ENCODE data around the gene C1QTNF2. TPM values are rescaled to one million over a fixed set of nuclear protein-coding genes. Genes with fewer than 3 reads are reported as not detected.

Gene C1QTNF2
- total and polyA plus RNA-seq, 10 of the 15 experiments (the other 5 are each of a cell fraction or from before 2014, with no cell fraction given), result not detected

DNA sequence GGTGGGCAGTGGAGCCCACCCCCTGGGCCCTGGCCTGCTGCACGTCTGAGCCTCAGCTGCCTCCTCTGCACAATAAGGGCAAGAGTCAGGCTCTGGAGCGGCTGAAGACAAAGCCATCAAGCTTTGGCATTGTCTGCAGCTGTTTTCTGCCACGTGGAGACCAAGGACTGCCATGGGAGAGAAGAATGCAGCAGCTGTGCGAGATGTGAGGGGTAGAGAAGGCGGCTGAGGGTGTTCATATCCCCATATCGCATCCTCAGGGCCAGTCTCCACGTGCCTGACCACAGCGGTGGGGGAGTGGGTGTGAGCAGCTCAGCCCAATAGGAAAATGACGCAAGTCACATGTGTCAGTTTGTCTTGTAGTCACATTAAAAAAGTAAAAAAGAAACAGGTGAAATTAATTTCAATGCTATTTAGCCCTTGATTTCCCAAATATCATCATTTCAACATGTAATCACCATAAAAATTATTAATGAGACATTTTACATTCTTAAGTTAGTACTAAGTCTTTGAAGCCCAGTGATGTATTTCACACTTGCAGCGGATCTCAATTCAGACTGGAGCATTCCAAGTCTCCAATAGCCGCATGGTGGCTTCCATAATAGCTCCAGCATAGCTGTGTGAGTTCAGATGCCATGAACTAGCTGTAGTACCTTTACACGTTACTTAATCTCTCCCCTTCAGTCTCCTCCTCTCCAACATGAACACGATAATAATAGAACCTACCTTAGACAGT is 6.6 kb downstream of the C1QTNF2 start:
- CTCF ChIA-PET, result interaction anchor here (1.0 to 2.1 kb wide), 3 partner anchors 19 to 342 kb away, joined by 3 to 7 read pairs (median 4); no protein-coding TSS in a partner anchor

GRCh38 chr5:160363211-160363610 is 7.2 kb downstream of the C1QTNF2 start:
- Histone ChIP-seq H3K27me3 (replicated peaks in 1 of 2; ENCODE audit: control insufficient read depth in 2 of 2, insufficient read depth in 2 of 2, low read length in 1 of 2) (peaks cover 0 to 3% of the 10 kb centered on the region in 2 experiments; a peak in 1 of 4 replicates), H3K4me1 (ENCODE audit: control insufficient read depth, insufficient read depth, low read length) (no peaks in the 10 kb centered on the region), H3K79me2 (ENCODE audit: control insufficient read depth, insufficient read depth, low read length) (no peaks in the 10 kb centered on the region), H3K4me3 (no peak overlapping the region), H4K20me1 (ENCODE audit: control insufficient read depth, insufficient read depth) (no peaks in the 10 kb centered on the region), H3K36me3 (ENCODE audit: control insufficient read depth in 2 of 2, insufficient read depth in 2 of 2, low read length in 1 of 2) (no peaks in the 10 kb centered on the region), H3K9me3 (replicated peaks; ENCODE audit: control insufficient read depth, insufficient read depth, low read length) (no peaks in the 10 kb centered on the region), H3K27ac (ENCODE audit: control insufficient read depth, insufficient read depth) (no peak overlapping the region), H2AFZ (ENCODE audit: control insufficient read depth, low read depth, low read length) (no peak overlapping the region), H3K9ac (ENCODE audit: control insufficient read depth, insufficient read depth, low read length) (no peak overlapping the region), H3K4me2 (ENCODE audit: control insufficient read depth, insufficient read depth) (no peak overlapping the region)
- FAIRE-seq, result no peak
- TF ChIP-seq CEBPB (IDR thresholded peaks at IDR 0.05; ENCODE audit: borderline replicate concordance in 1 of 2, low read depth in 2 of 2, low read length in 2 of 2) (no peak), DPF2 (IDR thresholded peaks at IDR 0.05) (no peak), FOS (IDR thresholded peaks at IDR 0.05; ENCODE audit: borderline replicate concordance, extremely low read depth, insufficient read length) (no peak), RBBP5 (conservative IDR thresholded peaks at IDR 0.05) (no peak), ZZZ3 (IDR thresholded peaks at IDR 0.05; ENCODE audit: control insufficient read depth, insufficient read length, low read depth) (no peak), ZBED1 (IDR thresholded peaks at IDR 0.05; ENCODE audit: borderline replicate concordance) (no peak)
- BruUV-seq (replicated peaks), result no TSS peak
- RAD21 ChIA-PET (ENCODE audit: unreplicated experiment), result no interaction called here
- CTCF ChIA-PET, result interaction anchor here (1.0 to 2.1 kb wide), 3 partner anchors 18 to 341 kb away, joined by 3 to 7 read pairs (median 4); no protein-coding TSS in a partner anchor
- in situ Hi-C loops (cut with MboI), result no loop called here
- POLR2A ChIA-PET, result no interaction called here
- no peak for ATAC-seq
- WGBS (ENCODE audit: insufficient coverage, insufficient replicate concordance, low lambda C conversion rate, missing lambda C conversion rate), result 91% methylated on average over 3 of the region's 3 CpGs
- SMC1A ChIA-PET (ENCODE audit: uncharacterized antibody, unreplicated experiment), result no interaction called here
- intact Hi-C loops (cut with micrococcal nuclease; ENCODE audit: unreplicated experiment), result no loop called here
- DNase-seq (ENCODE audit: low read depth, low spot score), result no peak

More for the DNA sequence above, 6.6 kb downstream of the C1QTNF2 start:
- H3K4me3 ChIP-seq, result no peak overlapping the region
- no peak overlapping the region for H2AFZ ChIP-seq (ENCODE audit: control insufficient read depth, low read depth, low read length)
- no peaks in the 10 kb centered on the region for H3K4me1 ChIP-seq (ENCODE audit: control insufficient read depth, insufficient read depth, low read length)
- intact Hi-C loops (cut with micrococcal nuclease; ENCODE audit: unreplicated experiment) (no loop called here), in situ Hi-C loops (cut with MboI) (no loop called here)
- RAD21 ChIA-PET (ENCODE audit: unreplicated experiment), result no interaction called here
- no peaks in the 10 kb centered on the region for H3K36me3 ChIP-seq (ENCODE audit: control insufficient read depth in 2 of 2, insufficient read depth in 2 of 2, low read length in 1 of 2)
- H4K20me1 ChIP-seq (ENCODE audit: control insufficient read depth, insufficient read depth), result no peaks in the 10 kb centered on the region
- FAIRE-seq (no peak), ATAC-seq (no peak), DNase-seq (ENCODE audit: low read depth, low spot score) (no peak)
- no peaks in the 10 kb centered on the region for H3K9me3 ChIP-seq (replicated peaks; ENCODE audit: control insufficient read depth, insufficient read depth, low read length)
- TF ChIP-seq SP1 (IDR thresholded peaks at IDR 0.05; ENCODE audit: low read depth, low read length), result no peak
- SMC1A ChIA-PET (ENCODE audit: uncharacterized antibody, unreplicated experiment), result interaction anchor here (1.0 kb wide), 1 partner anchor 14 kb away, joined by 3 read pairs; no protein-coding TSS in a partner anchor
- H3K27me3 ChIP-seq (replicated peaks in 1 of 2; ENCODE audit: control insufficient read depth in 2 of 2, insufficient read depth in 2 of 2, low read length in 1 of 2), result peaks cover 0 to 3% of the 10 kb centered on the region in 2 experiments; a peak in 1 of 4 replicates
- POLR2A ChIA-PET, result no interaction called here
- H3K27ac ChIP-seq (ENCODE audit: control insufficient read depth, insufficient read depth), result no peak overlapping the region
- H3K79me2 ChIP-seq (ENCODE audit: control insufficient read depth, insufficient read depth, low read length), result no peaks in the 10 kb centered on the region
- H3K9ac ChIP-seq (ENCODE audit: control insufficient read depth, insufficient read depth, low read length), result no peak overlapping the region
- no TSS peak for BruUV-seq (replicated peaks)
- no peak overlapping the region for H3K4me2 ChIP-seq (ENCODE audit: control insufficient read depth, insufficient read depth)
- WGBS (ENCODE audit: insufficient coverage, insufficient replicate concordance, low lambda C conversion rate, missing lambda C conversion rate), result 29% methylated on average over 13 of the region's 13 CpGs

Measured in GM12878 (cell line).